Tibial artery (tissue), 4 donors: ENCODE data around the gene ZNF436.
A peak's percentile ranks its signal among the peaks of the same experiment; 100 is the strongest.
"Not testable (repeated sequence)": the region's sequence is repeated elsewhere in the genome, so short reads cannot be mapped to it uniquely, and the experiment has no call there.

Experiments used
- DNase-seq, 2 donors: peaks; one replicate each; pipeline ENCODE4 v3.0.0-alpha.2; 2019
- H3K27ac ChIP-seq, 2 donors: fragments of 200-600 bp; sonication (generic) in 1 of 2; 1 replicate in 1 of 2; 2 replicates in 1 of 2; pipeline ENCODE4 v1.5.1; 2018 to 2019; ENCODE audit warnings: mild to moderate bottlenecking in 1 of 2
- H3K27me3 ChIP-seq, 2 donors: fragments of 200-600 bp; sonication (generic) in 1 of 2; one replicate each; pipeline versions ENCODE4 v1.5.1 to v1.6.0; 2016 to 2019
- H3K36me3 ChIP-seq, 3 donors: fragments of 200-600 bp; sonication (generic) in 2 of 3; one replicate each; pipeline ENCODE4 v1.5.1; 2016 to 2019; ENCODE audit warnings: mild to moderate bottlenecking in 2 of 3
- H3K4me1 ChIP-seq, 4 donors: fragments of 200-600 bp; sonication (generic) in 2 of 4; 1 replicate in 3 of 4; 2 replicates in 1 of 4; pipeline ENCODE4 v1.5.1; 2016 to 2019
- H3K4me3 ChIP-seq, 2 donors: fragments of 200-600 bp; sonication (generic) in 1 of 2; 1 replicate in 1 of 2; 2 replicates in 1 of 2; pipeline ENCODE4 v1.5.1; 2018 to 2019; ENCODE audit warnings: mild to moderate bottlenecking in 2 of 2
- H3K9me3 ChIP-seq, 3 donors: fragments of 200-600 bp; sonication (generic) in 1 of 3; one replicate each; pipeline ENCODE4 v1.5.1; 2016 to 2019
- CTCF ChIP-seq, 2 experiments: fragments of 200-600 bp in 1 of 2; fragments of 450-650 bp in 1 of 2; IDR thresholded peaks; one replicate each; pipeline ENCODE4 v1.5.1; 2017 to 2019; ENCODE audit warnings: antibody characterized with exemption in 2 of 2, mild to moderate bottlenecking in 1 of 2, moderate library complexity in 1 of 2
- intact Hi-C: fragments of 100-400 bp; cut with DNase I; formaldehyde crosslinking; loops from one replicate; pipeline ENCODE4 v1.15.0; 2023; ENCODE audit warnings: low total_unique reads

ZNF436 gene

GRCh38 chr1:23376890-23377811 is 7.5 kb upstream of the ZNF436 start:
- no peak for TF ChIP-seq CTCF (IDR thresholded peaks at IDR 0.05)
- peaks cover 0 to 13% (median 5%) of the 10 kb centered on the region in 4 donors for H3K4me1 ChIP-seq
- H3K4me3 ChIP-seq: no peak overlapping the region
- intact Hi-C loops: no loop called here
- DNase-seq: peak in 1 of 2 donors; percentile 76
- H3K9me3 ChIP-seq: no peaks in the 10 kb centered on the region
- H3K27me3 ChIP-seq: no peaks in the 10 kb centered on the region
- H3K36me3 ChIP-seq: peaks cover 6 to 19% (median 8%) of the 10 kb centered on the region in 3 donors
- peak overlapping the region; percentile 40 to 47 for H3K27ac ChIP-seq

- H3K4me3 ChIP-seq, H3K27me3 ChIP-seq, H3K36me3 ChIP-seq, DNase-seq, intact Hi-C loops, H3K9me3 ChIP-seq, H3K27ac ChIP-seq: not testable (repeated sequence)
- peaks cover 0 to 39% (median 28%) of the 10 kb centered on the region in 4 donors for H3K4me1 ChIP-seq
Measured at GRCh38 chr1:23374079-23374735, 4.6 kb upstream of the ZNF436 start.

- H3K4me3 ChIP-seq: no peak overlapping the region
- intact Hi-C loops: no loop called here
- H3K27ac ChIP-seq: no peak overlapping the region
- no peaks in the 10 kb centered on the region for H3K9me3 ChIP-seq
- H3K4me1 ChIP-seq: peaks cover 0 to 41% (median 30%) of the 10 kb centered on the region in 4 donors
- H3K27me3 ChIP-seq: no peaks in the 10 kb centered on the region
- no peak for DNase-seq
- H3K36me3 ChIP-seq: no peaks in the 10 kb centered on the region
- no peak for TF ChIP-seq CTCF (IDR thresholded peaks at IDR 0.05)
Measured at GRCh38 chr1:23371987-23372880, 2.6 kb upstream of the ZNF436 start.

- H3K4me1 ChIP-seq: peaks cover 0 to 47% (median 38%) of the 10 kb centered on the region in 4 donors
- H3K36me3 ChIP-seq: peaks cover under 1 to 8% (median 8%) of the 10 kb centered on the region in 3 donors
- no peaks in the 10 kb centered on the region for H3K9me3 ChIP-seq
- no peak for DNase-seq
- no peak for TF ChIP-seq CTCF (IDR thresholded peaks at IDR 0.05)
- no peak overlapping the region for H3K4me3 ChIP-seq
- peak overlapping the region; percentile 98 to 99 for H3K27ac ChIP-seq
- no peaks in the 10 kb centered on the region for H3K27me3 ChIP-seq
- intact Hi-C loops: no loop called here
Measured at GRCh38 chr1:23370709-23371584, 1.3 kb upstream of the ZNF436 start.

GRCh38 chr1:23370330-23370708 is 683 bp upstream of the ZNF436 start:
- Histone ChIP-seq H3K9me3 (peaks cover 0 to 3% (median 0%) of the 10 kb centered on the region in 3 donors), H3K36me3 (peaks cover 7 to 14% (median 12%) of the 10 kb centered on the region in 3 donors), H3K4me1 (peaks cover 0 to 47% (median 39%) of the 10 kb centered on the region in 4 donors), H3K27me3 (no peaks in the 10 kb centered on the region), H3K4me3 (peak overlapping the region in 1 of 2 donors; percentile 95), H3K27ac (peak overlapping the region; percentile 98 to 99)
- intact Hi-C loops: no loop called here
- TF ChIP-seq CTCF (IDR thresholded peaks at IDR 0.05): no peak
- DNase-seq: no peak
